HG02623 (cell line): ENCODE results near the gene SSTR3.
"Not testable (repeated sequence)": the region's sequence is repeated elsewhere in the genome, so short reads cannot be mapped to it uniquely, and the experiment has no call there.

ENCODE experiments used
- ATAC-seq: cut with Tn5 transposase; IDR thresholded peaks from one replicate; pipeline ENCODE4 v1.9.1; 2021; ENCODE audit warnings: moderate library complexity; ENCODE audit not compliant: unreplicated experiment

SSTR3 gene

GRCh38 chr22:37243402-37244113 is 31.3 kb upstream of the SSTR3 start:
- ATAC-seq: no peak

- ATAC-seq: peak; percentile 66
Observed at GRCh38 chr22:37242395-37242918, 30.2 kb upstream of the SSTR3 start.

GRCh38 chr22:37241351-37242142 is 29.3 kb upstream of the SSTR3 start:
- no peak for ATAC-seq

GRCh38 chr22:37240941-37241320 is 28.7 kb upstream of the SSTR3 start:
- ATAC-seq: no peak

GRCh38 chr22:37240240-37240940 is 28.1 kb upstream of the SSTR3 start:
- ATAC-seq: no peak

GRCh38 chr22:37239336-37240239 is 27.3 kb upstream of the SSTR3 start:
- no peak for ATAC-seq

GRCh38 chr22:37237371-37238268 is 25.3 kb upstream of the SSTR3 start:
- no peak for ATAC-seq

- ATAC-seq: no peak
Observed at GRCh38 chr22:37235897-37236607, 23.8 kb upstream of the SSTR3 start.

- no peak for ATAC-seq
Observed at GRCh38 chr22:37234736-37235711, 22.7 kb upstream of the SSTR3 start.

GRCh38 chr22:37233751-37234631 is 21.7 kb upstream of the SSTR3 start:
- no peak for ATAC-seq

GRCh38 chr22:37233371-37233750 is 21.1 kb upstream of the SSTR3 start:
- ATAC-seq: not testable (repeated sequence)

- ATAC-seq: no peak
Observed at GRCh38 chr22:37232140-37232998, 20.1 kb upstream of the SSTR3 start.

- no peak for ATAC-seq
Observed at GRCh38 chr22:37231406-37232139, 19.3 kb upstream of the SSTR3 start.

- ATAC-seq: no peak
Observed at GRCh38 chr22:37230673-37231405, 18.6 kb upstream of the SSTR3 start.
